Putamen (tissue), 1 donor: ENCODE results near the gene SCYL2.
"Not testable (repeated sequence)": the region's sequence is repeated elsewhere in the genome, so short reads cannot be mapped to it uniquely, and the experiment has no call there.

Experiments used
- DNase-seq: peaks from one replicate; pipeline ENCODE4 v3.0.0-alpha.2; 2016; ENCODE audit warnings: low spot score

The SCYL2 gene

GRCh38 chr12:100329800-100330199 lies 62.8 kb downstream of the SCYL2 start:
- DNase-seq: no peak

- DNase-seq: no peak
Observed at GRCh38 chr12:100331871-100332270, 64.9 kb downstream of the SCYL2 start.

GRCh38 chr12:100332852-100333251 lies 65.9 kb downstream of the SCYL2 start:
- no peak for DNase-seq

- no peak for DNase-seq
Observed at GRCh38 chr12:100337299-100337698, 70.3 kb downstream of the SCYL2 start.

GRCh38 chr12:100337727-100338126 lies 70.8 kb downstream of the SCYL2 start:
- no peak for DNase-seq

- DNase-seq: no peak
Observed at GRCh38 chr12:100339071-100339470, 72.1 kb downstream of the SCYL2 start.

GRCh38 chr12:100342897-100343296 lies 75.9 kb downstream of the SCYL2 start:
- not testable (repeated sequence) for DNase-seq

- DNase-seq: not testable (repeated sequence)
Observed at GRCh38 chr12:100344351-100344750, 77.4 kb downstream of the SCYL2 start.

GRCh38 chr12:100345020-100345767 lies 78.2 kb downstream of the SCYL2 start:
- DNase-seq: no peak

- no peak for DNase-seq
Observed at GRCh38 chr12:100346660-100347059, 79.7 kb downstream of the SCYL2 start.

- peak; percentile 5 for DNase-seq
Observed at GRCh38 chr12:100348657-100349454, 81.9 kb downstream of the SCYL2 start.

- no peak for DNase-seq
Observed at GRCh38 chr12:100356644-100357223, 89.8 kb downstream of the SCYL2 start, which contains the start of gene SLC17A8. TSS of gene SLC17A8 (plus strand) at chr12:100357074. CDS start at chr12:100357392, 318 bp downstream.

GRCh38 chr12:100359248-100359647 lies 92.3 kb downstream of the SCYL2 start:
- no peak for DNase-seq

GRCh38 chr12:100359822-100360221 lies 92.8 kb downstream of the SCYL2 start:
- DNase-seq: no peak

- DNase-seq: no peak
Observed at GRCh38 chr12:100360450-100360849, 93.5 kb downstream of the SCYL2 start.

GRCh38 chr12:100364324-100364723 lies 97.3 kb downstream of the SCYL2 start:
- DNase-seq: no peak

GRCh38 chr12:100365411-100365810 lies 98.4 kb downstream of the SCYL2 start:
- peak; percentile 17 for DNase-seq

GRCh38 chr12:100368066-100368465 lies 101.1 kb downstream of the SCYL2 start:
- no peak for DNase-seq

GRCh38 chr12:100371146-100371545 lies 104.2 kb downstream of the SCYL2 start:
- DNase-seq: no peak

- DNase-seq: no peak
Observed at GRCh38 chr12:100372853-100373640, 106.1 kb downstream of the SCYL2 start.

GRCh38 chr12:100375038-100375735 lies 108.2 kb downstream of the SCYL2 start:
- peak; percentile 42 for DNase-seq
